Lung (tissue), 12 donors: ENCODE data around the gene KLHL17. TPM values are rescaled to one million over a fixed set of nuclear protein-coding genes. Genes with fewer than 3 reads are reported as not detected.

Experiments used
- ATAC-seq: fragments of 200-7000 bp; cut with Tn5 transposase; one replicate; pipeline ENCODE4 v1.9.1; 2020; ENCODE audit warnings: moderate number of reproducible peaks; ENCODE audit not compliant: insufficient read depth, low FRiP score
- DNase-seq, 3 donors: peaks; one replicate each; pipeline ENCODE4 v3.0.0-alpha.2; 2013 to 2017
- H3K27ac ChIP-seq, 2 donors: one replicate each; pipeline ENCODE4 v1.5.1; 2013; ENCODE audit warnings: mild to moderate bottlenecking in 2 of 2, moderate library complexity in 2 of 2, control low read depth in 1 of 2, inconsistent platforms in 1 of 2, low read depth in 1 of 2, low read length in 1 of 2
- H3K27me3 ChIP-seq, 3 donors: one replicate each; pipeline ENCODE4 v1.5.1; 2013; ENCODE audit warnings: low read length in 2 of 3; ENCODE audit not compliant: control insufficient read depth in 3 of 3, insufficient read depth in 3 of 3
- H3K36me3 ChIP-seq, 4 donors: one replicate each; pipeline ENCODE4 v1.5.1; 2013; ENCODE audit warnings: low read length in 4 of 4, mild to moderate bottlenecking in 1 of 4, moderate library complexity in 1 of 4; ENCODE audit not compliant: control insufficient read depth in 4 of 4, insufficient read depth in 4 of 4
- H3K4me1 ChIP-seq, 5 donors: one replicate each; pipeline ENCODE4 v1.5.1; 2013; ENCODE audit warnings: low read length in 5 of 5, mild to moderate bottlenecking in 2 of 5, moderate library complexity in 1 of 5; ENCODE audit not compliant: control insufficient read depth in 5 of 5, insufficient read depth in 5 of 5
- H3K4me3 ChIP-seq: one replicate; pipeline ENCODE4 v1.5.1; 2013; ENCODE audit warnings: mild to moderate bottlenecking, control low read depth, moderate library complexity
- H3K9ac ChIP-seq, 2 donors: one replicate each; pipeline ENCODE4 v1.5.1; 2013; ENCODE audit warnings: low read length in 2 of 2, control low read depth in 1 of 2; ENCODE audit not compliant: insufficient read depth in 1 of 2
- H3K9me3 ChIP-seq, 4 donors: one replicate each; pipeline ENCODE4 v1.5.1; 2013; ENCODE audit warnings: low read length in 3 of 4, mild to moderate bottlenecking in 1 of 4, moderate library complexity in 1 of 4; ENCODE audit not compliant: control insufficient read depth in 4 of 4, insufficient read depth in 3 of 4
- CTCF ChIP-seq: IDR thresholded peaks from 2 replicates; pipeline ENCODE4 v1.5.1; 2012; ENCODE audit warnings: mild to moderate bottlenecking; ENCODE audit errors: control extremely low read depth, extremely low read depth
- WGBS, 2 donors: extraction: QIAGEN DNeasy Blood & Tissue Kit; methylation state at CpG; one replicate each; pipeline ENCODE4 v1.1.7; 2013; 5-methylcytosine and 5-hydroxymethylcytosine counted together
- polyA plus RNA-seq, 2 donors: library from polyadenylated mRNA; stranded (reverse); fragments of 200-250 nt; gene quantifications; one replicate each; pipeline ENCODE4 v1.2.1, GENCODE V29; 2013
- total RNA-seq, 2 donors: library from RNA; depleted of rRNA in 1 of 2; stranded (reverse); fragments of >200 nt in 1 of 2; gene quantifications; one replicate each; pipeline ENCODE4 v1.2.1, GENCODE V29; 2014 to 2021
- donor health status: control.
- donor health status: control.
- donor health status: Bipolar disorder and iron deficiency.
- donor health status: healthy.
- donor health status: DM: yes; HTN: yes; CAD: no.

KLHL17 gene
- total and polyA plus RNA-seq, 4 donors: 10.0 to 15.2 (median 13.0) TPM

GRCh38 chr1:927234-927633, 33.1 kb upstream of the KLHL17 start:
- WGBS, 2 donors: 62 to 77% methylated on average over 9 of the region's 9 CpGs
- TF ChIP-seq CTCF: no peak
- H3K36me3 ChIP-seq: peaks cover 0 to 35% (median under 1%) of the 10 kb centered on the region in 4 donors
- DNase-seq (no peak), ATAC-seq (no peak)
- peaks cover 0 to 18% (median 7%) of the 10 kb centered on the region in 3 donors for H3K27me3 ChIP-seq
- no peak overlapping the region for H3K27ac ChIP-seq
- no peak overlapping the region for H3K9ac ChIP-seq
- H3K4me1 ChIP-seq: peaks cover 2 to 36% (median 9%) of the 10 kb centered on the region in 5 donors
- no peaks in the 10 kb centered on the region for H3K9me3 ChIP-seq
- H3K4me3 ChIP-seq: no peak overlapping the region

GRCh38 chr1:927748-928147, 32.6 kb upstream of the KLHL17 start:
- no peak overlapping the region for H3K9ac ChIP-seq
- TF ChIP-seq CTCF: no peak
- peaks cover 0 to 16% (median 7%) of the 10 kb centered on the region in 3 donors for H3K27me3 ChIP-seq
- no peak for DNase-seq
- H3K27ac ChIP-seq: no peak overlapping the region
- WGBS, 2 donors: 46 to 77% methylated on average over 10 of the region's 10 CpGs
- H3K4me1 ChIP-seq: peaks cover 2 to 33% (median 11%) of the 10 kb centered on the region in 5 donors
- no peak overlapping the region for H3K4me3 ChIP-seq
- no peaks in the 10 kb centered on the region for H3K9me3 ChIP-seq
- ATAC-seq: no peak
- peaks cover 0 to 32% (median under 1%) of the 10 kb centered on the region in 4 donors for H3K36me3 ChIP-seq

- Histone ChIP-seq H3K27ac (no peak overlapping the region), H3K36me3 (peaks cover 0 to 28% (median under 1%) of the 10 kb centered on the region in 4 donors), H3K4me3 (no peak overlapping the region), H3K4me1 (peaks cover 0 to 36% (median 13%) of the 10 kb centered on the region in 5 donors), H3K9me3 (no peaks in the 10 kb centered on the region), H3K27me3 (peaks cover 0 to 11% (median 7%) of the 10 kb centered on the region in 3 donors), H3K9ac (no peak overlapping the region)
- ATAC-seq: no peak
- DNase-seq: no peak
- 75 to 83% methylated on average over 40 of the region's 40 CpGs for WGBS, 2 donors
- no peak for TF ChIP-seq CTCF
These were observed 31.3 kb upstream of the KLHL17 start for GRCh38 chr1:928825-929661.
